HG03439 (cell line): ENCODE data around the gene GALNT7.

Experiments
- ATAC-seq: cut with Tn5 transposase; IDR thresholded peaks from one replicate; pipeline ENCODE4 v1.9.1; 2021; ENCODE audit warnings: mild to moderate bottlenecking, moderate library complexity; ENCODE audit not compliant: unreplicated experiment

Gene GALNT7

GRCh38 chr4:173231916-173232315 is 63.3 kb downstream of the GALNT7 start:
- no peak for ATAC-seq

- no peak for ATAC-seq
Observed at GRCh38 chr4:173233857-173234256, 65.2 kb downstream of the GALNT7 start.

- no peak for ATAC-seq
Observed at GRCh38 chr4:173235050-173235449, 66.4 kb downstream of the GALNT7 start.

GRCh38 chr4:173236301-173236700 is 67.7 kb downstream of the GALNT7 start:
- no peak for ATAC-seq

- ATAC-seq: no peak
Observed at GRCh38 chr4:173237152-173237551, 68.5 kb downstream of the GALNT7 start.

GRCh38 chr4:173237762-173238161 is 69.2 kb downstream of the GALNT7 start:
- no peak for ATAC-seq

GRCh38 chr4:173240696-173241095 is 72.1 kb downstream of the GALNT7 start:
- ATAC-seq: no peak

GRCh38 chr4:173242466-173243250 is 74.0 kb downstream of the GALNT7 start:
- ATAC-seq: no peak

- no peak for ATAC-seq
Observed at GRCh38 chr4:173243321-173243720, 74.7 kb downstream of the GALNT7 start.

- peak; percentile 81 for ATAC-seq
Observed at GRCh38 chr4:173243917-173244658, 75.5 kb downstream of the GALNT7 start.

- ATAC-seq: no peak
Observed at GRCh38 chr4:173245952-173246351, 77.3 kb downstream of the GALNT7 start.

GRCh38 chr4:173246719-173247118 is 78.1 kb downstream of the GALNT7 start:
- no peak for ATAC-seq

GRCh38 chr4:173247321-173247720 is 78.7 kb downstream of the GALNT7 start:
- no peak for ATAC-seq

- ATAC-seq: no peak
Observed at GRCh38 chr4:173248690-173249089, 80.1 kb downstream of the GALNT7 start.

GRCh38 chr4:173252024-173252935 is 83.7 kb downstream of the GALNT7 start:
- ATAC-seq: no peak

GRCh38 chr4:173253561-173253960 is 85.0 kb downstream of the GALNT7 start:
- ATAC-seq: no peak

- ATAC-seq: peak; percentile 41
Observed at GRCh38 chr4:173254646-173255045, 86.0 kb downstream of the GALNT7 start.

GRCh38 chr4:173256825-173257224 is 88.2 kb downstream of the GALNT7 start:
- ATAC-seq: no peak

- peak; percentile 85 for ATAC-seq
Observed at GRCh38 chr4:173257732-173258717, 89.4 kb downstream of the GALNT7 start.

GRCh38 chr4:173258866-173259265 is 90.3 kb downstream of the GALNT7 start:
- ATAC-seq: no peak
